DMS79 (cell line): Measurements from ENCODE around the gene NR2F1-AS1.

Experiments
- DNase-seq: peaks from one replicate; lab custom pipeline; 2025; lab: John Stamatoyannopoulos, UW

NR2F1-AS1 gene

GRCh38 chr5:93603078-93603792 is 22.2 kb upstream of the NR2F1-AS1 start:
- DNase-seq: no peak

- DNase-seq: no peak
These were observed 21.4 kb upstream of the NR2F1-AS1 start for GRCh38 chr5:93602241-93603077.

- DNase-seq: no peak
These were observed 20.8 kb upstream of the NR2F1-AS1 start for GRCh38 chr5:93601802-93602155.

- DNase-seq: no peak
These were observed 20.2 kb upstream of the NR2F1-AS1 start for GRCh38 chr5:93601071-93601801.

- DNase-seq: no peak
These were observed 19.5 kb upstream of the NR2F1-AS1 start for GRCh38 chr5:93600409-93601070.

- no peak for DNase-seq
These were observed 18.5 kb upstream of the NR2F1-AS1 start for GRCh38 chr5:93599399-93600120.

- no peak for DNase-seq
These were observed 18.0 kb upstream of the NR2F1-AS1 start for GRCh38 chr5:93599001-93599379.

GRCh38 chr5:93598091-93599000 is 17.3 kb upstream of the NR2F1-AS1 start:
- DNase-seq: no peak

GRCh38 chr5:93596676-93597490 is 15.9 kb upstream of the NR2F1-AS1 start:
- no peak for DNase-seq

GRCh38 chr5:93596310-93596675 is 15.3 kb upstream of the NR2F1-AS1 start:
- no peak for DNase-seq

- DNase-seq: no peak
These were observed 14.6 kb upstream of the NR2F1-AS1 start for GRCh38 chr5:93595420-93596147.

- DNase-seq: no peak
These were observed 13.8 kb upstream of the NR2F1-AS1 start for GRCh38 chr5:93594591-93595419.

- DNase-seq: no peak
These were observed 12.6 kb upstream of the NR2F1-AS1 start for GRCh38 chr5:93593476-93594131.

GRCh38 chr5:93592883-93593282 is 11.9 kb upstream of the NR2F1-AS1 start:
- no peak for DNase-seq

- no peak for DNase-seq
These were observed 10.4 kb upstream of the NR2F1-AS1 start for GRCh38 chr5:93591323-93591945.

- DNase-seq: no peak
These were observed 9.5 kb upstream of the NR2F1-AS1 start for GRCh38 chr5:93590493-93590892.

- DNase-seq: no peak
These were observed 8.8 kb upstream of the NR2F1-AS1 start for GRCh38 chr5:93589829-93590215.
